GM23338 (cell line): ENCODE measurements around the gene TJP2. TPM values are rescaled to one million over a fixed set of nuclear protein-coding genes. Genes with fewer than 3 reads are reported as not detected.

Experiments
- ATAC-seq: fragments of 200-7000 bp; cut with Tn5 transposase; 3 replicates; pipeline ENCODE4 v1.9.1; 2020
- DNase-seq: peaks from one replicate; pipeline ENCODE4 v3.0.0-alpha.2; 2015; ENCODE audit warnings: low spot score
- H2AFZ ChIP-seq: fragments of 200-600 bp; sonication (generic); 2 replicates; pipeline ENCODE4 v1.8.0; 2016; ENCODE audit warnings: antibody characterized with exemption, mild to moderate bottlenecking, moderate library complexity
- H3F3A ChIP-seq: fragments of 200-600 bp; sonication (generic); replicated peaks from 2 replicates; pipeline ENCODE4 v1.8.0; 2017; ENCODE audit warnings: antibody characterized with exemption, mixed run types, low read depth
- H3K27ac ChIP-seq: fragments of 200-600 bp; sonication (generic); 2 replicates; pipeline ENCODE4 v1.6.1; 2016; ENCODE audit warnings: low read depth
- H3K27me3 ChIP-seq: fragments of 200-600 bp; sonication (generic); 2 replicates; pipeline ENCODE4 v1.8.0; 2016; ENCODE audit warnings: mild to moderate bottlenecking, mixed run types, moderate library complexity; ENCODE audit not compliant: insufficient read depth
- H3K36me3 ChIP-seq: fragments of 200-600 bp; sonication (generic); 2 replicates; pipeline ENCODE4 v1.8.0; 2016; ENCODE audit warnings: mild to moderate bottlenecking; ENCODE audit not compliant: insufficient read depth
- H3K4me1 ChIP-seq: fragments of 200-600 bp; sonication (generic); 2 replicates; pipeline ENCODE4 v1.8.0; 2016; ENCODE audit warnings: mild to moderate bottlenecking, moderate library complexity; ENCODE audit not compliant: insufficient read depth
- H3K4me2 ChIP-seq: fragments of 200-600 bp; sonication (generic); 2 replicates; pipeline ENCODE4 v1.7.1; 2017; ENCODE audit warnings: mixed run types
- H3K4me3 ChIP-seq: fragments of 200-600 bp; sonication (generic); 2 replicates; pipeline ENCODE4 v1.6.1; 2016; ENCODE audit warnings: mixed run types
- H3K79me2 ChIP-seq: fragments of 200-600 bp; sonication (generic); replicated peaks from 2 replicates; pipeline ENCODE4 v1.8.0; 2017; ENCODE audit warnings: mild to moderate bottlenecking; ENCODE audit not compliant: insufficient read depth
- H3K9me2 ChIP-seq: fragments of 200-600 bp; sonication (generic); 2 replicates; pipeline ENCODE4 v1.8.0; 2017; ENCODE audit not compliant: insufficient read depth
- H4K20me1 ChIP-seq: fragments of 200-600 bp; sonication (generic); replicated peaks from 2 replicates; pipeline ENCODE4 v1.8.0; 2017; ENCODE audit warnings: mild to moderate bottlenecking; ENCODE audit not compliant: insufficient read depth
- H3K27ac Mint-ChIP-seq: 2 replicates; pipeline ENCODE4 v1.8.0; 2020; ENCODE audit warnings: inconsistent platforms, mild to moderate bottlenecking, moderate library complexity, mixed read lengths
- H3K27me3 Mint-ChIP-seq: 3 replicates; pipeline ENCODE4 v1.8.0; 2022; ENCODE audit warnings: low read depth, mild to moderate bottlenecking, moderate library complexity, mixed read lengths, inconsistent platforms; ENCODE audit not compliant: insufficient read depth, poor library complexity
- H3K36me3 Mint-ChIP-seq: 3 replicates; pipeline ENCODE4 v1.8.0; 2021; ENCODE audit warnings: low read depth, mild to moderate bottlenecking, inconsistent platforms, moderate library complexity, mixed read lengths
- H3K4me1 Mint-ChIP-seq: 3 replicates; pipeline ENCODE4 v1.8.0; 2020; ENCODE audit warnings: mild to moderate bottlenecking, inconsistent platforms, mixed read lengths
- H3K4me3 Mint-ChIP-seq: 3 replicates; pipeline ENCODE4 v1.8.0; 2021; ENCODE audit warnings: moderate library complexity, mild to moderate bottlenecking, inconsistent platforms, mixed read lengths
- H3K9me3 Mint-ChIP-seq: 3 replicates; pipeline ENCODE4 v1.8.0; 2020; ENCODE audit warnings: moderate library complexity, mild to moderate bottlenecking, inconsistent platforms, mixed read lengths
- CREB1 ChIP-seq: fragments of 250-450 bp; sonication (Bioruptor Pico); IDR thresholded peaks from 2 replicates; pipeline ENCODE4 v1.5.0; 2020; ENCODE audit warnings: low read depth, mild to moderate bottlenecking, moderate library complexity
- EZH2 ChIP-seq: fragments of 200-600 bp; sonication (generic); IDR thresholded peaks from one replicate; pipeline ENCODE4 v1.8.0; 2017; ENCODE audit warnings: antibody characterized with exemption, mild to moderate bottlenecking, low read depth; ENCODE audit not compliant: unreplicated experiment
- EZH2phosphoT487 ChIP-seq: fragments of 200-600 bp; sonication (generic); IDR thresholded peaks from one replicate; pipeline ENCODE4 v1.8.1; 2018; ENCODE audit warnings: antibody characterized with exemption; ENCODE audit not compliant: unreplicated experiment
- JUNB ChIP-seq: IDR thresholded peaks from one replicate; pipeline ENCODE4 v1.6.1; 2016; ENCODE audit warnings: antibody characterized with exemption; ENCODE audit not compliant: unreplicated experiment
- NANOG ChIP-seq: IDR thresholded peaks from 2 replicates; pipeline ENCODE4 v1.6.1; 2016; ENCODE audit warnings: antibody characterized with exemption, borderline replicate concordance
- POLR2AphosphoS5 ChIP-seq: IDR thresholded peaks from 2 replicates; pipeline ENCODE4 v1.6.1; 2016; ENCODE audit warnings: antibody characterized with exemption, low read depth
- REST ChIP-seq: IDR thresholded peaks from one replicate; pipeline ENCODE4 v1.6.1; 2018; ENCODE audit warnings: antibody characterized with exemption; ENCODE audit not compliant: unreplicated experiment
- STAT1 ChIP-seq: IDR thresholded peaks from one replicate; pipeline ENCODE4 v1.6.1; 2016; ENCODE audit warnings: antibody characterized with exemption; ENCODE audit not compliant: unreplicated experiment
- ZNF114 ChIP-seq: fragments of 250-450 bp; sonication (Bioruptor Pico); IDR thresholded peaks from 2 replicates; pipeline ENCODE4 v1.5.0; 2020; ENCODE audit warnings: mild to moderate bottlenecking, moderate library complexity
- ZNF331 ChIP-seq: fragments of 250-450 bp; sonication (Bioruptor Pico); IDR thresholded peaks from 2 replicates; pipeline ENCODE4 v1.5.0; 2020; ENCODE audit warnings: low read depth, mild to moderate bottlenecking, moderate library complexity
- polyA plus RNA-seq: library from polyadenylated mRNA; unstranded; fragments of >200 nt; fragmentation: Nextera tagmentation; extraction: Ambion mirVana; gene quantifications from 2 replicates; pipeline ENCODE4 v1.2.1, GENCODE V29; 2016
- total RNA-seq: library from RNA; depleted of rRNA; stranded (reverse); fragments of >200 nt; shearing (Covaris generic); gene quantifications from 2 replicates; pipeline ENCODE4 v1.2.3, GENCODE V29; 2014
- TF ChIP-seq, protein P1 (sequence below), 2 experiments: fragments of 200-600 bp in 1 of 2; sonication (generic) in 1 of 2; conservative IDR thresholded peaks; 2 replicates each; pipeline versions ENCODE4 v1.5.1 to v1.6.1; 2016 to 2017; ENCODE audit warnings: antibody characterized with exemption in 2 of 2, low read depth in 2 of 2, mild to moderate bottlenecking in 2 of 2, moderate library complexity in 1 of 2
- TF ChIP-seq, protein P2 (sequence below): IDR thresholded peaks from 2 replicates; pipeline ENCODE4 v1.6.1; 2016; ENCODE audit warnings: antibody characterized with exemption

TJP2 gene
- total and polyA plus RNA-seq, 2 experiments from 2014 or later, result 37.6 to 234 TPM

- no peak for TF ChIP-seq EZH2phosphoT487
- no peak for TF ChIP-seq JUNB
- TF ChIP-seq ZNF331 (CRISPR knock-in tag), result no peak
- TF ChIP-seq NANOG, result no peak
- TF ChIP-seq POLR2AphosphoS5, result no peak
- no peak for TF ChIP-seq STAT1
- no peak for TF ChIP-seq EZH2
These were observed 32.0 kb downstream of the TJP2 start (continued) for GRCh38 chr9:69206047-69206446.

DNA sequence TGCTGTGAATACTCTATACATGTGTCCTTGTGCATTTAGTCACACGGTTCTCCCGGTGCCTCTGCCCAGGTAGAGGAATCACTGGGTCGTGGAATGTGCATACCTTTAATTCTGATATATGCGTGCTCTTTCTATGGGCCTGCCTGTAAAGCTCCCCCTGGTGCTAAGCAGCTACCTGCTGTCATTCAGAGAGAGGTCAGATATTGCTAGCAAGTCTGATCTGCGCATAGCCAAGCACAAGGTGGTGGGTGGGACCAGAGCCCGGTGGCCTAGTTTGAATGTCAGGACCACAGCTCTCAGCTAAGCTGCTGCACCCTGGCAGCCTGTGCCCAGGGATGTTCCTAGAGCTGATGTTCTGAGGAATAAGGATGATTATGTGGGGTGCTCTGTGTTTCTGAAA, 33.4 kb downstream of the TJP2 start:
- Mint-ChIP-seq H3K4me3 (no peak overlapping the region), H3K27me3 (peaks cover 4% of the 10 kb centered on the region), H3K9me3 (no peaks in the 10 kb centered on the region), H3K27ac (peak overlapping the region; percentile 21; the same call in 1 of the 2 replicates), H3K36me3 (no peaks in the 10 kb centered on the region; the same call in 2 of the 3 replicates), H3K4me1 (peaks cover 51% of the 10 kb centered on the region)
- H3K4me1 ChIP-seq, result peaks cover 51% of the 10 kb centered on the region
- H3K27ac ChIP-seq, result no peak overlapping the region; the same call in 1 of the 2 replicates
- H4K20me1 ChIP-seq, result no peaks in the 10 kb centered on the region
- no peaks in the 10 kb centered on the region for H3K27me3 ChIP-seq
- no peaks in the 10 kb centered on the region for H3F3A ChIP-seq
- peak; percentile 45 for DNase-seq
- H3K4me2 ChIP-seq, result no peak overlapping the region
- H3K4me3 ChIP-seq, result no peak overlapping the region
- peaks cover 66% of the 10 kb centered on the region for H3K79me2 ChIP-seq
- no peak for TF ChIP-seq CREB1 (CRISPR knock-in tag)
- TF ChIP-seq, protein P1, sequence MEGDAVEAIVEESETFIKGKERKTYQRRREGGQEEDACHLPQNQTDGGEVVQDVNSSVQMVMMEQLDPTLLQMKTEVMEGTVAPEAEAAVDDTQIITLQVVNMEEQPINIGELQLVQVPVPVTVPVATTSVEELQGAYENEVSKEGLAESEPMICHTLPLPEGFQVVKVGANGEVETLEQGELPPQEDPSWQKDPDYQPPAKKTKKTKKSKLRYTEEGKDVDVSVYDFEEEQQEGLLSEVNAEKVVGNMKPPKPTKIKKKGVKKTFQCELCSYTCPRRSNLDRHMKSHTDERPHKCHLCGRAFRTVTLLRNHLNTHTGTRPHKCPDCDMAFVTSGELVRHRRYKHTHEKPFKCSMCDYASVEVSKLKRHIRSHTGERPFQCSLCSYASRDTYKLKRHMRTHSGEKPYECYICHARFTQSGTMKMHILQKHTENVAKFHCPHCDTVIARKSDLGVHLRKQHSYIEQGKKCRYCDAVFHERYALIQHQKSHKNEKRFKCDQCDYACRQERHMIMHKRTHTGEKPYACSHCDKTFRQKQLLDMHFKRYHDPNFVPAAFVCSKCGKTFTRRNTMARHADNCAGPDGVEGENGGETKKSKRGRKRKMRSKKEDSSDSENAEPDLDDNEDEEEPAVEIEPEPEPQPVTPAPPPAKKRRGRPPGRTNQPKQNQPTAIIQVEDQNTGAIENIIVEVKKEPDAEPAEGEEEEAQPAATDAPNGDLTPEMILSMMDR (conservative IDR thresholded peaks at IDR 0.05; ENCODE audit: low read depth in 2 of 2), result peak; percentile 28 to 40; a peak in 3 of 4 replicates
- no peak for TF ChIP-seq JUNB
- no peak overlapping the region for H2AFZ ChIP-seq
- peak; percentile 73 for ATAC-seq
- H3K36me3 ChIP-seq, result no peaks in the 10 kb centered on the region
- H3K9me2 ChIP-seq, result no peaks in the 10 kb centered on the region

DNA sequence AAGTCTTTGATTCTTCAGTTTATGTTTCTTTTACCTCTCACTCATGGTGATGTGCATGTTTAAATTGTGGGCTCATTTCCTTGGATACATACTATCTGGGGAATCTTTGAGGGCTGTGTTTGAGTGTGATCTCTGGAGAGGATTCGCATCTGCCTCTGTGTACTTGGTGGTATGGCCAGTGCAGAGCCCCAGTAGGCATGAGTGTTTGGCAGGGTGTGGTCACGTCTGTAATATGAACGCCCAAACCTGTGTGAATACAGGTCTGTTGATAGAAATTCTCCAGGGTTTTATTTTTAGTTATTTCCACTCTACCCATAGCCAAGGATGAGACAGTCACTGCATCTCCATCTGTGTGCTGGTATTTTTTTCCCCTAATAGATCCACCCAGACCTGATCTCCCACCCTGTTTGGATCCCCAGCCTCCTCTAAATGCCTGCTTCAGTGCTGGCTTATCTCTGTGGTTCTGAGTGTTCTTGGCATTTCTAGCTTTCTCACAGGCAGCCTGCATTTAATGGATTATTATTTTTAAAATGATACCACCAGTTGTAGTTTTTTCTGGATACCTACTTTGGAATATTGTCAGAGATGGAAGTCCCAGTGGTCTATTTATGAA, 37.5 kb downstream of the TJP2 start:
- Mint-ChIP-seq H3K4me1 (peaks cover 25% of the 10 kb centered on the region), H3K9me3 (no peaks in the 10 kb centered on the region), H3K36me3 (peaks cover 9% of the 10 kb centered on the region; the same call in 2 of the 3 replicates), H3K27me3 (no peaks in the 10 kb centered on the region), H3K27ac (peak overlapping the region; percentile 14; the same call in 1 of the 2 replicates), H3K4me3 (no peak overlapping the region)
- H3K4me3 ChIP-seq, result no peak overlapping the region
- peaks cover 29% of the 10 kb centered on the region for H3K4me1 ChIP-seq
- no peaks in the 10 kb centered on the region for H3F3A ChIP-seq
- H3K27ac ChIP-seq, result 0 out of 2 replicates have a peak overlapping the region, but pooled peaks have one; percentile 15
- H3K27me3 ChIP-seq, result no peaks in the 10 kb centered on the region
- no peak overlapping the region for H2AFZ ChIP-seq
- H4K20me1 ChIP-seq, result no peaks in the 10 kb centered on the region
- H3K79me2 ChIP-seq, result peaks cover 43% of the 10 kb centered on the region
- H3K36me3 ChIP-seq, result no peaks in the 10 kb centered on the region
- DNase-seq (no peak), ATAC-seq (peak; percentile 50)
- peak overlapping the region; percentile 59 for H3K4me2 ChIP-seq
- H3K9me2 ChIP-seq, result no peaks in the 10 kb centered on the region
- TF ChIP-seq ZNF114 (no peak), CREB1 (CRISPR knock-in tag) (no peak), JUNB (no peak), EZH2phosphoT487 (no peak), POLR2AphosphoS5 (no peak), REST (no peak)
- TF ChIP-seq, protein P2, sequence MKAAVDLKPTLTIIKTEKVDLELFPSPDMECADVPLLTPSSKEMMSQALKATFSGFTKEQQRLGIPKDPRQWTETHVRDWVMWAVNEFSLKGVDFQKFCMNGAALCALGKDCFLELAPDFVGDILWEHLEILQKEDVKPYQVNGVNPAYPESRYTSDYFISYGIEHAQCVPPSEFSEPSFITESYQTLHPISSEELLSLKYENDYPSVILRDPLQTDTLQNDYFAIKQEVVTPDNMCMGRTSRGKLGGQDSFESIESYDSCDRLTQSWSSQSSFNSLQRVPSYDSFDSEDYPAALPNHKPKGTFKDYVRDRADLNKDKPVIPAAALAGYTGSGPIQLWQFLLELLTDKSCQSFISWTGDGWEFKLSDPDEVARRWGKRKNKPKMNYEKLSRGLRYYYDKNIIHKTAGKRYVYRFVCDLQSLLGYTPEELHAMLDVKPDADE, result no peak
- TF ChIP-seq, protein P1 (conservative IDR thresholded peaks at IDR 0.05; ENCODE audit: low read depth in 2 of 2), result no peak
